Fibroblast of upper back skin (primary cell): Measurements from ENCODE around the gene MS4A4A.

ENCODE experiments used
- DNase-seq: peaks from one replicate; pipeline ENCODE4 v3.0.0-alpha.2; 2013

MS4A4A gene

GRCh38 chr11:60303661-60304060 lies 23.2 kb downstream of the MS4A4A start:
- DNase-seq = no peak

GRCh38 chr11:60305906-60306619 lies 25.6 kb downstream of the MS4A4A start:
- DNase-seq = no peak

GRCh38 chr11:60307507-60308195 lies 27.2 kb downstream of the MS4A4A start:
- DNase-seq = no peak

GRCh38 chr11:60310407-60310998 lies 30.0 kb downstream of the MS4A4A start:
- no peak for DNase-seq

- no peak for DNase-seq
These were observed 34.3 kb downstream of the MS4A4A start for GRCh38 chr11:60314635-60315321.

GRCh38 chr11:60315871-60316270 lies 35.4 kb downstream of the MS4A4A start:
- DNase-seq = no peak

- no peak for DNase-seq
These were observed 35.9 kb downstream of the MS4A4A start for GRCh38 chr11:60316317-60316716.

GRCh38 chr11:60318726-60319125 lies 38.3 kb downstream of the MS4A4A start:
- no peak for DNase-seq

GRCh38 chr11:60321051-60321450 lies 40.6 kb downstream of the MS4A4A start:
- no peak for DNase-seq

- no peak for DNase-seq
These were observed 46.5 kb downstream of the MS4A4A start, which contains the start of gene MS4A6E for GRCh38 chr11:60326955-60327354. Gene MS4A6E, plus strand, starts transcription at chr11:60327255. Its CDS starts 7,641 bp downstream, at chr11:60334896.

- DNase-seq = no peak
These were observed 48.0 kb downstream of the MS4A4A start for GRCh38 chr11:60328460-60328859.

- DNase-seq = no peak
These were observed 52.4 kb downstream of the MS4A4A start for GRCh38 chr11:60332846-60333245.

- DNase-seq = peak; percentile 0
These were observed 53.6 kb downstream of the MS4A4A start for GRCh38 chr11:60334005-60334620.

- no peak for DNase-seq
These were observed 56.4 kb downstream of the MS4A4A start for GRCh38 chr11:60336767-60337391.

- no peak for DNase-seq
These were observed 57.6 kb downstream of the MS4A4A start for GRCh38 chr11:60338053-60338452.

- no peak for DNase-seq
These were observed 58.9 kb downstream of the MS4A4A start for GRCh38 chr11:60339356-60339755.

- no peak for DNase-seq
These were observed 62.7 kb downstream of the MS4A4A start for GRCh38 chr11:60343094-60343704.

GRCh38 chr11:60344146-60344545 lies 63.7 kb downstream of the MS4A4A start:
- DNase-seq = no peak

GRCh38 chr11:60345489-60345888 lies 65.0 kb downstream of the MS4A4A start:
- no peak for DNase-seq

- no peak for DNase-seq
These were observed 66.8 kb downstream of the MS4A4A start for GRCh38 chr11:60347084-60347797.

- DNase-seq = no peak
These were observed 67.7 kb downstream of the MS4A4A start for GRCh38 chr11:60348116-60348515.
